Activated CD8-positive, alpha-beta memory T cell treated with anti-CD3 and anti-CD28 coated beads, Interleukin-2, amount 50 U/mL, for 48 hours (primary cell): Measurements from ENCODE around the gene ST14.
"Not testable (repeated sequence)": the region's sequence is repeated elsewhere in the genome, so short reads cannot be mapped to it uniquely, and the experiment has no call there.

ENCODE experiments used
- DNase-seq: peaks from one replicate; pipeline ENCODE4 v3.0.0-alpha.2; 2020

The ST14 gene

GRCh38 chr11:130243816-130244215 is 84.2 kb downstream of the ST14 start:
- no peak for DNase-seq

GRCh38 chr11:130244848-130245247 is 85.3 kb downstream of the ST14 start:
- no peak for DNase-seq

GRCh38 chr11:130245375-130245774 is 85.8 kb downstream of the ST14 start:
- DNase-seq, result not testable (repeated sequence)

DNA sequence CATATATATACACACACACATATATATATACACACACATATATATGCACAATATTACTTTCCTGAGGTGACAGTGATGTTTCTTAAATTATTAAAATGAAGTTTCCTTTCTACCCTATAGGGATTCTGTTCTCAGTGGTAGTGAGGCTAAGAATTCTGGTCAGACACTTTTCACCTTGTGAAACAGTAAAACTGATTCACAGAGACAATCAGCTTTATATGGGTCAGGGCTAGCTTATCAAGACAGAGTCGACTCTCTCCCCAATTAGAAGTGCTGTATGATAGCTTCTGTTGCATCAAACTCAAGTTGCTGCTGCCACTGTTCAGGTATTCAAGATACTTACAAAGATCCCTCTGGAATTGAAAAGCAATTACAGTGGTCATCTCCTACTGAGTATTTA is 86.7 kb downstream of the ST14 start:
- DNase-seq, result no peak

DNA sequence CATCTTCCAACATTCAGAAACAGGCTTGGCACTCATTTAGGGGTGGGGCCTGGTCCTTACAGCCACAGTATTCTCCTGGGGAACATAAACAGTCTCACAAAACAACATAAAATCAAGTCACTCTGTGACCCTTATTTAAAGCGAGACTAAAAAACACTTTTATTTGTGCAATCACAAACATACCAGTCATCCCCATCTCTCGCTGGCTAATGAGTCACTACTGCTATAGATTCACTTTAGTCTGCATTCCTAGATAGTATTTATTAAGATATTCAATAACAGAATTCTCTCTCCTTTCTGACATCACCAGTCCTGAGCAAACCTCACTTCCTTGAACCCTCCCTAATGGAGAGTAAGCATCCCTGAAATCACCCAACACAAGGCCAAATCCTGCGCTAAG is 87.2 kb downstream of the ST14 start:
- no peak for DNase-seq

- no peak for DNase-seq
Observed at GRCh38 chr11:130247319-130247718, 87.7 kb downstream of the ST14 start.

DNA sequence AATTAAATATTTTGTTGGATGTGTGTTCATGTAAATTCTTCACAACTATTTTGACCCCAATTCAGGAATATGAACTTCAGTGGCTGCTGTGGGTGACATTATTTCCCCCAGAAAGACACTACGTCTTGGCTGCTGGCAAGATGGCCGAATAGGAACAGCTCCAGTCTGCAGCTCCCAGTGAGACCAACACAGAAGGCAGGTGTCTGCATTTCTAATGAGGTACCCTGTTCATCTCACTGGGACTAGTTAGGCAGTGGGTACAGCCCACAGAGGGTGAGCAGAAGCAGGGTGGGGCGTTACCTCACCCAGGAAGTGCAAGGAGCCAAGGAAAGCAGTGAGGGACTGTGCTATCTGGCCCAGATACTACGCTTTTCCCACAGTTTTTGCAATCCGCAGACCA is 89.8 kb downstream of the ST14 start:
- DNase-seq, result no peak

- not testable (repeated sequence) for DNase-seq
Observed at GRCh38 chr11:130249929-130250328, 90.3 kb downstream of the ST14 start.

- DNase-seq, result not testable (repeated sequence)
Observed at GRCh38 chr11:130251763-130252162, 92.2 kb downstream of the ST14 start.
